ENCODE data around the gene DNAJC16. TPM values are rescaled to one million over a fixed set of nuclear protein-coding genes. Genes with fewer than 3 reads are reported as not detected.
A peak's percentile ranks its signal among the peaks of the same experiment; 100 is the strongest.

The DNAJC16 gene
- total RNA-seq, 3 donors from 2014 or later (not counting 1 experiment from before 2014, with no cell fraction given): 18.6 to 22.8 (median 18.7) TPM

- peak within 1 kb of the TSS; percentile 39 for H3K27ac ChIP-seq (ENCODE audit: low read length)
- ATAC-seq (peak; percentile 75 to 89 (median 84)), DNase-seq (peak; percentile 35 to 66)
- peaks cover 0 to 3% of the 10 kb centered on the region in 2 donors for H3K27me3 Mint-ChIP-seq (ENCODE audit: low read depth in 2 of 2)
- H3K4me3 Mint-ChIP-seq: peak within 1 kb of the TSS; percentile 84
- no peaks in the 10 kb centered on the region for H3K9me3 Mint-ChIP-seq
- no peaks in the 10 kb centered on the region for H3K9me3 ChIP-seq (ENCODE audit: control insufficient read depth, insufficient read depth, low read length)
- peaks cover 17% of the 10 kb centered on the region for H3K4me1 ChIP-seq (ENCODE audit: control insufficient read depth, insufficient read depth, low read length)
- peak within 1 kb of the TSS; percentile 54 for H3K4me3 ChIP-seq (ENCODE audit: low read length)
- no peaks in the 10 kb centered on the region for H3K36me3 ChIP-seq (ENCODE audit: control insufficient read depth, insufficient read depth, low read length)
- intact Hi-C loops (cut with micrococcal nuclease): no loop called here
- H3K27me3 ChIP-seq (ENCODE audit: control insufficient read depth, insufficient read depth, low read length): no peaks in the 10 kb centered on the region
- H3K36me3 Mint-ChIP-seq: no peaks in the 10 kb centered on the region
- 2% methylated on average over 68 of the region's 68 CpGs for WGBS (ENCODE audit: insufficient coverage)
- peaks cover 2 to 8% of the 10 kb centered on the region in 2 donors for H3K4me1 Mint-ChIP-seq
- peak within 1 kb of the TSS; percentile 38 to 65 for H3K27ac Mint-ChIP-seq
- peak; percentile 31 for TF ChIP-seq CTCF (IDR thresholded peaks at IDR 0.05)
Measured at GRCh38 chr1:15584489-15585363, 58.1 kb downstream of the DNAJC16 start, which contains the start of gene AGMAT. AGMAT (minus strand) TSS chr1:15585051; CDS start chr1:15584967, 84 bp downstream.

- no peak overlapping the region for H3K4me3 ChIP-seq (ENCODE audit: low read length)
- H3K27ac ChIP-seq (ENCODE audit: low read length): no peak overlapping the region
- H3K4me1 ChIP-seq (ENCODE audit: control insufficient read depth, insufficient read depth, low read length): no peaks in the 10 kb centered on the region
- no peaks in the 10 kb centered on the region for H3K4me1 Mint-ChIP-seq
- no peak for TF ChIP-seq CTCF (IDR thresholded peaks at IDR 0.05)
- no peak overlapping the region for H3K4me3 Mint-ChIP-seq
- no peaks in the 10 kb centered on the region for H3K9me3 ChIP-seq (ENCODE audit: control insufficient read depth, insufficient read depth, low read length)
- H3K36me3 Mint-ChIP-seq: no peaks in the 10 kb centered on the region
- ATAC-seq: no peak
- 89% methylated on average over 5 of the region's 5 CpGs for WGBS (ENCODE audit: insufficient coverage)
- H3K27ac Mint-ChIP-seq: no peak overlapping the region
- H3K36me3 ChIP-seq (ENCODE audit: control insufficient read depth, insufficient read depth, low read length): no peaks in the 10 kb centered on the region
- intact Hi-C loops (cut with micrococcal nuclease): no loop called here
- peaks cover 0 to 5% of the 10 kb centered on the region in 2 donors for H3K27me3 Mint-ChIP-seq (ENCODE audit: low read depth in 2 of 2)
- H3K9me3 Mint-ChIP-seq: no peaks in the 10 kb centered on the region
- no peaks in the 10 kb centered on the region for H3K27me3 ChIP-seq (ENCODE audit: control insufficient read depth, insufficient read depth, low read length)
- DNase-seq: no peak
Measured at GRCh38 chr1:15592285-15592684, 65.6 kb downstream of the DNAJC16 start.

GRCh38 chr1:15595809-15596617, 69.4 kb downstream of the DNAJC16 start:
- H3K4me3 Mint-ChIP-seq: no peak overlapping the region
- H3K4me1 ChIP-seq (ENCODE audit: control insufficient read depth, insufficient read depth, low read length): no peaks in the 10 kb centered on the region
- DNase-seq (no peak), ATAC-seq (no peak)
- H3K36me3 ChIP-seq (ENCODE audit: control insufficient read depth, insufficient read depth, low read length): no peaks in the 10 kb centered on the region
- no peak overlapping the region for H3K4me3 ChIP-seq (ENCODE audit: low read length)
- TF ChIP-seq CTCF (IDR thresholded peaks at IDR 0.05): no peak
- 90% methylated on average over 5 of the region's 5 CpGs for WGBS (ENCODE audit: insufficient coverage)
- intact Hi-C loops (cut with micrococcal nuclease): no loop called here
- H3K36me3 Mint-ChIP-seq: no peaks in the 10 kb centered on the region
- H3K9me3 Mint-ChIP-seq: no peaks in the 10 kb centered on the region
- peaks cover 4 to 8% of the 10 kb centered on the region in 2 donors for H3K27me3 Mint-ChIP-seq (ENCODE audit: low read depth in 2 of 2)
- no peaks in the 10 kb centered on the region for H3K9me3 ChIP-seq (ENCODE audit: control insufficient read depth, insufficient read depth, low read length)
- H3K27me3 ChIP-seq (ENCODE audit: control insufficient read depth, insufficient read depth, low read length): no peaks in the 10 kb centered on the region
- H3K4me1 Mint-ChIP-seq: no peaks in the 10 kb centered on the region
- H3K27ac ChIP-seq (ENCODE audit: low read length): no peak overlapping the region
- H3K27ac Mint-ChIP-seq: no peak overlapping the region

Data from natural killer cell (primary cell).